ENCODE results near the gene ELL.

ELL gene

DNA sequence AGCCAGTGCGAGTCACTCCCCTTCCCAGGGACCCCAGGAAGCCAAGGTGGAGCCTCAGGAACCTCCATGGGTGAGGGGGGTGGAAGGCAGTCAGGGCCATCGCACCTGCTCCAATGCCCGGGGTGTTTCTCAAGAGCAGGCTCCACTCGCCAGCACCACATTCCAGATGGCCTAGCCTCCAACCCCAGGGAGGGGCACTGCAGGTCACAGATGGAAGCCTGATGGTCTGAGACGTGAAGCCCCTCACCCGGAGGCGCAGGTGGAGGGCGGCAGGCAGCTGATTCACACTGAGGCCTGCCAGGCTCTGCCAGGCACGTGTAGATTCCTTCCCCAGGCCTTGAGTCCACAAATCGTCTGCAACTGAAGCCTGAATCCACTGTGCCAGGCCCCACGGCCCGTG lies 61.0 kb downstream of the ELL start:
- no peak overlapping the region for H3K4me3 ChIP-seq (IDR thresholded peaks at IDR 0.05; ENCODE audit: insufficient read depth, low read depth, low read length)
- no peaks in the 10 kb centered on the region for H3K4me1 ChIP-seq (ENCODE audit: low read depth, poor library complexity, severe bottlenecking)
- no peaks in the 10 kb centered on the region for H3K36me3 ChIP-seq (ENCODE audit: insufficient read depth)
- no peaks in the 10 kb centered on the region for H4K20me1 ChIP-seq (ENCODE audit: insufficient read depth)
- H3K27me3 ChIP-seq (ENCODE audit: insufficient read depth, low read depth), result no peaks in the 10 kb centered on the region
- H2AFZ ChIP-seq (ENCODE audit: low read depth), result no peak overlapping the region
- TF ChIP-seq, protein P1, sequence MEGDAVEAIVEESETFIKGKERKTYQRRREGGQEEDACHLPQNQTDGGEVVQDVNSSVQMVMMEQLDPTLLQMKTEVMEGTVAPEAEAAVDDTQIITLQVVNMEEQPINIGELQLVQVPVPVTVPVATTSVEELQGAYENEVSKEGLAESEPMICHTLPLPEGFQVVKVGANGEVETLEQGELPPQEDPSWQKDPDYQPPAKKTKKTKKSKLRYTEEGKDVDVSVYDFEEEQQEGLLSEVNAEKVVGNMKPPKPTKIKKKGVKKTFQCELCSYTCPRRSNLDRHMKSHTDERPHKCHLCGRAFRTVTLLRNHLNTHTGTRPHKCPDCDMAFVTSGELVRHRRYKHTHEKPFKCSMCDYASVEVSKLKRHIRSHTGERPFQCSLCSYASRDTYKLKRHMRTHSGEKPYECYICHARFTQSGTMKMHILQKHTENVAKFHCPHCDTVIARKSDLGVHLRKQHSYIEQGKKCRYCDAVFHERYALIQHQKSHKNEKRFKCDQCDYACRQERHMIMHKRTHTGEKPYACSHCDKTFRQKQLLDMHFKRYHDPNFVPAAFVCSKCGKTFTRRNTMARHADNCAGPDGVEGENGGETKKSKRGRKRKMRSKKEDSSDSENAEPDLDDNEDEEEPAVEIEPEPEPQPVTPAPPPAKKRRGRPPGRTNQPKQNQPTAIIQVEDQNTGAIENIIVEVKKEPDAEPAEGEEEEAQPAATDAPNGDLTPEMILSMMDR (conservative IDR thresholded peaks at IDR 0.05; ENCODE audit: low read depth, low read length), result no peak
- H3K79me2 ChIP-seq (ENCODE audit: insufficient read depth, low read depth), result no peaks in the 10 kb centered on the region; the same call in 1 of the 2 replicates
- H3K4me2 ChIP-seq, result no peak overlapping the region
- no peak overlapping the region for H3K9ac ChIP-seq
- no peak overlapping the region for H3K27ac ChIP-seq

DNA sequence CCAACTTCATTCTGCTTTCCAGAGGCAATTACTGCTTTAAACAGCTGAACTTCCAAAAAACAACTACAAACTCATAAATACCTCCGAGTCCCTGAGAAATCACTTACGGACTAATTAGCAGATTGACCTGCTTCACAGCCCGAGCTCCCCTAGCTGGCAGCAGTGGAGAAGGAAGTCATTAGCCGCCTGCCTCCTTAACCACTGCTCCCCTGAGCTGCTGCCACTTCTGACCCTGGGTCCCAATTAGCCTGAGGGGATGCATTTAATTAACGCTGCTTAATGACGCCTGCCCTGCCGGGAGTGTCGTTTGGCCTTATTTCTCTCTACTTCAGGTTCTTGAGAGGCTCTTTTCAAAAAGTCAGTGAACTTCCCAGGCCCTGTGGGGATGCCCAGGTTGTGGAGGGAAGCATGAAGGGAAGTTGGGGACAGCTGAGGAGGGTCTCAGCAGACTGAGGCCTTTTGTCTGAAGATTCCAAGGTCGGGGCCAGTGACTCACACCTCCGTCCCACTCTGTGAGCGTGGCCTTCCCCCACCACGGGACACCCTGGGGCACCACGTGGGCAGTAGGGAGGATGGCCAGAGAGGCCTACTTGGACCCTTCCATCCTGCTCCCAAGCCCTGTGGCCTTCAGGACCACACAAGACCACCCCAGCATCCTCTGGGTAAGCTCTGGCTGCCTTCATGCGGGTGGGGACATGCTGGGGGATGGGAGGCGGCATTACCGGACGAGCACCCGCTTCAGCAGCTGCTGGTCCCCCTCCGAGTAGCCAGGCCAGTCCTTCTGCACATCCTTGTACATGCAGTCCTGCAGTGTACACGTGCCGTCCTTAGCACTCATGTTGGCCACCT lies 64.2 kb downstream of the ELL start:
- no peak overlapping the region for H3K9ac ChIP-seq
- H3K4me1 ChIP-seq (ENCODE audit: low read depth, poor library complexity, severe bottlenecking), result no peaks in the 10 kb centered on the region
- no peak overlapping the region for H3K4me3 ChIP-seq (IDR thresholded peaks at IDR 0.05; ENCODE audit: insufficient read depth, low read depth, low read length)
- no peaks in the 10 kb centered on the region for H3K27me3 ChIP-seq (ENCODE audit: insufficient read depth, low read depth)
- H2AFZ ChIP-seq (ENCODE audit: low read depth), result no peak overlapping the region
- TF ChIP-seq, protein P1 (conservative IDR thresholded peaks at IDR 0.05; ENCODE audit: low read depth, low read length), result no peak
- no peaks in the 10 kb centered on the region for H4K20me1 ChIP-seq (ENCODE audit: insufficient read depth)
- H3K27ac ChIP-seq, result no peak overlapping the region
- H3K4me2 ChIP-seq, result no peak overlapping the region
- H3K79me2 ChIP-seq (ENCODE audit: insufficient read depth, low read depth), result no peaks in the 10 kb centered on the region; the same call in 1 of the 2 replicates
- H3K36me3 ChIP-seq (ENCODE audit: insufficient read depth), result no peaks in the 10 kb centered on the region

DNA sequence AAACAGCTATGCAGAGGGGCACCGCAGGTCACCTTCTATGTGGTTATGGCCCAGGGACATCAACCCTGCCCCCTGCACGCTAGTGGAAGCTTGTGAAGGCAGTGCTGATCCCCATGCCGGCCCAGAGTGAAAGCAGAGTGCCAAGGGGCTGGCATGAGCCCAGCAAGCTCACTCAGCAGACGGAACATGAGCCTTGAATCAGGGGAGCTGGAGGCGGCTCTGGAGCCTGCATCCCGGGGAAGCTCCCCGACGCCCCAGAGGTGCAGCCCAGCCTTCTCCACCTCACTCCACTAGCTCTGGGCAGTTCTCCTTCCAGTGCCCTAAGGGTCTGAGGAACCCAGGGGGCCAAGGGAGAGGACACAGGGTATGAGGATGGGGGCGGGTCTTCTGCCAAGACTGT lies 64.9 kb downstream of the ELL start:
- H3K27ac ChIP-seq, result no peak overlapping the region
- no peaks in the 10 kb centered on the region for H4K20me1 ChIP-seq (ENCODE audit: insufficient read depth)
- H3K9ac ChIP-seq, result no peak overlapping the region
- H2AFZ ChIP-seq (ENCODE audit: low read depth), result no peak overlapping the region
- no peaks in the 10 kb centered on the region for H3K27me3 ChIP-seq (ENCODE audit: insufficient read depth, low read depth)
- no peak overlapping the region for H3K4me3 ChIP-seq (IDR thresholded peaks at IDR 0.05; ENCODE audit: insufficient read depth, low read depth, low read length)
- H3K36me3 ChIP-seq (ENCODE audit: insufficient read depth), result no peaks in the 10 kb centered on the region
- H3K79me2 ChIP-seq (ENCODE audit: insufficient read depth, low read depth), result no peaks in the 10 kb centered on the region
- no peak overlapping the region for H3K4me2 ChIP-seq
- TF ChIP-seq, protein P1 (conservative IDR thresholded peaks at IDR 0.05; ENCODE audit: low read depth, low read length), result no peak
- no peaks in the 10 kb centered on the region for H3K4me1 ChIP-seq (ENCODE audit: low read depth, poor library complexity, severe bottlenecking)

DNA sequence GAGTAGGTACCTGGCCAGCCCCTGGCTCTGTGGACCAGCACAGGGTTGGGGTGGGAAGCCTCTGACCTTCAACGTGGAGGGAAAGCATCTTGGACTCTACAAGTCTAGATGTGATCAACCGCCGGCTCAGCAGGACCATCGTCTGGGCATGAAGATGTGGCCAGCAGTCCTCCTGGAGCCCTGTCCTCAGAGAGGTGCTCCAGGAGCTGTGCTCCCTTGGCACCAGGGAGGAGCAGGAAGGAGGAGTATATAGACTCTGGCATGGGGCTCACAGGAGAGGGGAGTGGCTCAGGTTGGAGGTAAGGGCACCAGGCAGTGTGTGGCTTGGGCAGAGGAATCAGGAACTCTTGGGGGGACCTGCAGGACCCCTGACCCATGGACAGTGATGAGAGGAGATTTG lies 65.6 kb downstream of the ELL start:
- no peak overlapping the region for H3K4me2 ChIP-seq
- no peaks in the 10 kb centered on the region for H4K20me1 ChIP-seq (ENCODE audit: insufficient read depth)
- no peak overlapping the region for H3K9ac ChIP-seq
- H3K4me1 ChIP-seq (ENCODE audit: low read depth, poor library complexity, severe bottlenecking), result peaks cover 4% of the 10 kb centered on the region
- TF ChIP-seq, protein P1 (conservative IDR thresholded peaks at IDR 0.05; ENCODE audit: low read depth, low read length), result no peak
- no peak overlapping the region for H3K4me3 ChIP-seq (IDR thresholded peaks at IDR 0.05; ENCODE audit: insufficient read depth, low read depth, low read length)
- H3K79me2 ChIP-seq (ENCODE audit: insufficient read depth, low read depth), result no peaks in the 10 kb centered on the region
- no peak overlapping the region for H2AFZ ChIP-seq (ENCODE audit: low read depth)
- H3K27ac ChIP-seq, result no peak overlapping the region
- no peaks in the 10 kb centered on the region for H3K27me3 ChIP-seq (ENCODE audit: insufficient read depth, low read depth)
- no peaks in the 10 kb centered on the region for H3K36me3 ChIP-seq (ENCODE audit: insufficient read depth)
